Right atrium auricular region (tissue), 2 donors: ENCODE measurements around the gene ACD. TPM values are rescaled to one million over a fixed set of nuclear protein-coding genes. Genes with fewer than 3 reads are reported as not detected.

Experiments
- DNase-seq: peaks from one replicate; pipeline ENCODE4 v3.0.0-alpha.2; 2019; ENCODE audit warnings: low spot score
- H3K27ac ChIP-seq, 2 donors: fragments of 200-600 bp; sonication (generic); 1 replicate in 1 of 2; 2 replicates in 1 of 2; pipeline ENCODE4 v1.5.1; 2016 to 2019
- H3K27me3 ChIP-seq, 2 donors: fragments of 200-600 bp; sonication (generic); one replicate each; pipeline versions ENCODE4 v1.5.1 to v1.6.0; 2017 to 2019
- H3K36me3 ChIP-seq: fragments of 200-600 bp; sonication (generic); one replicate; pipeline ENCODE4 v1.5.1; 2016
- H3K4me1 ChIP-seq, 2 donors: fragments of 200-600 bp; sonication (generic); one replicate each; pipeline versions ENCODE4 v1.5.1 to v1.6.0; 2017 to 2019
- H3K4me3 ChIP-seq, 2 donors: fragments of 200-600 bp; sonication (generic); 1 replicate in 1 of 2; 2 replicates in 1 of 2; pipeline ENCODE4 v1.5.1; 2017 to 2019; ENCODE audit warnings: mild to moderate bottlenecking in 1 of 2, moderate library complexity in 1 of 2
- H3K9me3 ChIP-seq, 2 donors: fragments of 200-600 bp; sonication (generic); one replicate each; pipeline ENCODE4 v1.5.1; 2019
- CTCF ChIP-seq, 2 donors: fragments of 200-600 bp; sonication (generic); IDR thresholded peaks; one replicate each; pipeline ENCODE4 v1.5.1; 2019; ENCODE audit warnings: antibody characterized with exemption in 2 of 2
- total RNA-seq, 2 donors: library from RNA; depleted of rRNA; stranded (reverse); fragments of >200 nt; gene quantifications; one replicate each; pipeline ENCODE4 v1.1.0, GENCODE V29; 2016

The ACD gene
- total RNA-seq, 2 donors from 2014 or later = 7.0 to 10.8 TPM

- Histone ChIP-seq H3K27ac (no peak overlapping the region), H3K4me3 (peak overlapping the region; percentile 28 to 48), H3K9me3 (no peaks in the 10 kb centered on the region), H3K27me3 (peaks cover 8 to 18% of the 10 kb centered on the region in 2 donors), H3K36me3 (no peaks in the 10 kb centered on the region), H3K4me1 (peaks cover 0 to 22% of the 10 kb centered on the region in 2 donors)
- no peak for TF ChIP-seq CTCF (IDR thresholded peaks at IDR 0.05)
- DNase-seq = no peak
These were observed 6.8 kb downstream of the ACD start for GRCh38 chr16:67653128-67653788.

GRCh38 chr16:67652578-67653127 lies 7.4 kb downstream of the ACD start:
- Histone ChIP-seq H3K27me3 (peaks cover 8 to 24% of the 10 kb centered on the region in 2 donors), H3K4me1 (peaks cover 0 to 24% of the 10 kb centered on the region in 2 donors), H3K27ac (no peak overlapping the region), H3K36me3 (no peaks in the 10 kb centered on the region), H3K4me3 (peak overlapping the region; percentile 28 to 48), H3K9me3 (no peaks in the 10 kb centered on the region)
- DNase-seq = no peak
- TF ChIP-seq CTCF (IDR thresholded peaks at IDR 0.05) = no peak

- TF ChIP-seq CTCF (IDR thresholded peaks at IDR 0.05) = no peak
- no peak overlapping the region for H3K27ac ChIP-seq
- no peaks in the 10 kb centered on the region for H3K9me3 ChIP-seq
- H3K27me3 ChIP-seq = peaks cover 8 to 24% of the 10 kb centered on the region in 2 donors
- peaks cover 0 to 24% of the 10 kb centered on the region in 2 donors for H3K4me1 ChIP-seq
- no peaks in the 10 kb centered on the region for H3K36me3 ChIP-seq
- H3K4me3 ChIP-seq = no peak overlapping the region
- DNase-seq = no peak
These were observed 8.2 kb downstream of the ACD start for GRCh38 chr16:67651847-67652246.

- Histone ChIP-seq H3K27me3 (peaks cover 8 to 24% of the 10 kb centered on the region in 2 donors), H3K36me3 (no peaks in the 10 kb centered on the region), H3K4me3 (no peak overlapping the region), H3K27ac (no peak overlapping the region), H3K9me3 (no peaks in the 10 kb centered on the region), H3K4me1 (peaks cover 0 to 24% of the 10 kb centered on the region in 2 donors)
- TF ChIP-seq CTCF (IDR thresholded peaks at IDR 0.05) = no peak
- no peak for DNase-seq
These were observed 9.0 kb downstream of the ACD start for GRCh38 chr16:67651039-67651438.

- DNase-seq = no peak
- H3K27me3 ChIP-seq = peaks cover 12 to 30% of the 10 kb centered on the region in 2 donors
- TF ChIP-seq CTCF (IDR thresholded peaks at IDR 0.05) = no peak
These were observed 10.0 kb downstream of the ACD start for GRCh38 chr16:67650023-67650422.

More at GRCh38 chr16:67650023-67650422, 10.0 kb downstream of the ACD start:
- no peak overlapping the region for H3K4me3 ChIP-seq
- H3K27ac ChIP-seq = no peak overlapping the region
- H3K9me3 ChIP-seq = no peaks in the 10 kb centered on the region
- no peaks in the 10 kb centered on the region for H3K36me3 ChIP-seq
- peaks cover 0 to 27% of the 10 kb centered on the region in 2 donors for H3K4me1 ChIP-seq
